HCT116 (cell line): ENCODE results near the gene SLA2. TPM values are rescaled to one million over a fixed set of nuclear protein-coding genes. Genes with fewer than 3 reads are reported as not detected.

Experiments
- ATAC-seq: fragments of 200-7000 bp; cut with Tn5 transposase; 2 replicates; pipeline ENCODE4 v1.9.1; 2020; ENCODE audit warnings: mild to moderate bottlenecking, moderate library complexity
- BruUV-seq: library from RNA; stranded (reverse); fragments of 400-500 nt; replicated peaks from 2 replicates; lab custom pipeline; 2021; lab: Mats Ljungman, UMichigan
- CTCF ChIA-PET: fragments of 300-600 bp; sonication (Branson Sonifier 250); formaldehyde crosslinking; loops from one replicate; lab custom pipeline; 2021; ENCODE audit warnings: antibody characterized with exemption; lab: Charles Lee
- POLR2A ChIA-PET: fragments of 300-600, 350-600 bp; sonication (Branson Sonifier 250); formaldehyde crosslinking; loops from one replicate; lab custom pipeline; 2021; ENCODE audit warnings: antibody characterized with exemption; lab: Charles Lee
- RAD21 ChIA-PET, 2 experiments: fragments of 300-600 bp; sonication (Branson Sonifier 250); formaldehyde crosslinking; loops; one replicate each; lab custom pipeline; 2023; ENCODE audit warnings: low total read pairs in 2 of 2; ENCODE audit not compliant: uncharacterized antibody in 2 of 2, unreplicated experiment in 2 of 2, low non-redundant PET in 1 of 2; lab: Charles Lee
- DNase-seq: peaks from one replicate; pipeline ENCODE4 v3.0.0-alpha.2; 2010; ENCODE audit warnings: low read depth, low spot score
- H2AFZ ChIP-seq: fragments of 200-600 bp; shearing (Covaris generic), sonication (generic); 2 replicates; pipeline ENCODE4 v1.6.1; 2017; ENCODE audit warnings: low read depth, mixed run types, mixed read lengths, antibody characterized with exemption, low read length; ENCODE audit not compliant: poor library complexity, severe bottlenecking
- H3K27ac ChIP-seq: 2 replicates; pipeline ENCODE4 v1.5.1; 2012; ENCODE audit warnings: low read depth, low read length
- H3K27me3 ChIP-seq: fragments of 200-600 bp; sonication (generic); 2 replicates; pipeline ENCODE4 v1.6.1; 2016; ENCODE audit warnings: mixed run types, low read length, mixed read lengths; ENCODE audit not compliant: insufficient read depth
- H3K36me3 ChIP-seq, 2 experiments: fragments of 200-500 bp in 1 of 2; fragments of 200-600 bp in 1 of 2; sonication (Bioruptor generic) in 1 of 2; sonication (generic) in 1 of 2; 2 replicates each; pipeline versions ENCODE4 v1.5.1 to v1.6.1; 2014 to 2016; ENCODE audit warnings: low read length in 2 of 2, inconsistent platforms in 1 of 2, mixed read lengths in 1 of 2, mixed run types in 1 of 2; ENCODE audit not compliant: insufficient read depth in 2 of 2, control insufficient read depth in 1 of 2
- H3K4me1 ChIP-seq, 2 experiments: fragments of 200-600 bp in 1 of 2; sonication (generic) in 1 of 2; 2 replicates each; pipeline versions ENCODE4 v1.5.1 to v1.6.1; 2012 to 2017; ENCODE audit warnings: low read length in 2 of 2, inconsistent platforms in 1 of 2, mild to moderate bottlenecking in 1 of 2, mixed read lengths in 1 of 2, mixed run types in 1 of 2, moderate library complexity in 1 of 2; ENCODE audit not compliant: insufficient read depth in 2 of 2, control insufficient read depth in 1 of 2
- H3K4me2 ChIP-seq: fragments of 200-600 bp; sonication (generic); 2 replicates; pipeline ENCODE4 v1.6.1; 2017; ENCODE audit warnings: mixed run types, low read length, mixed read lengths
- H3K4me3 ChIP-seq, 2 experiments: fragments of 200-600 bp in 1 of 2; sonication (generic) in 1 of 2; replicated peaks in 1 of 2; 2 replicates each; pipeline ENCODE4 v1.5.1; 2011 to 2016; ENCODE audit warnings: low read length in 2 of 2, control low read depth in 1 of 2, low read depth in 1 of 2, mild to moderate bottlenecking in 1 of 2, mixed read lengths in 1 of 2, mixed run types in 1 of 2
- H3K79me2 ChIP-seq: fragments of 200-600 bp; sonication (generic); 2 replicates; pipeline ENCODE4 v1.6.1; 2017; ENCODE audit warnings: mild to moderate bottlenecking, mixed run types, low read length, moderate library complexity, mixed read lengths; ENCODE audit not compliant: insufficient read depth
- H3K9ac ChIP-seq: fragments of 200-600 bp; sonication (generic); 2 replicates; pipeline ENCODE4 v1.6.1; 2016; ENCODE audit warnings: low read length, mixed read lengths
- H3K9me2 ChIP-seq: fragments of 200-600 bp; sonication (generic), shearing (Covaris generic); 2 replicates; pipeline ENCODE4 v1.6.1; 2017; ENCODE audit warnings: mixed run types, mild to moderate bottlenecking, moderate library complexity; ENCODE audit not compliant: insufficient read depth
- H3K9me3 ChIP-seq, 2 experiments: fragments of 200-500 bp in 1 of 2; fragments of 200-600 bp in 1 of 2; sonication (Bioruptor generic) in 1 of 2; sonication (generic) in 1 of 2; 2 replicates each; pipeline ENCODE4 v1.6.1; 2014 to 2017; ENCODE audit warnings: low read length in 2 of 2, mixed read lengths in 2 of 2, inconsistent platforms in 1 of 2, low read depth in 1 of 2, mild to moderate bottlenecking in 1 of 2, mixed run types in 1 of 2, moderate library complexity in 1 of 2; ENCODE audit not compliant: control insufficient read depth in 1 of 2, insufficient read depth in 1 of 2
- H4K20me1 ChIP-seq: fragments of 200-600 bp; sonication (generic), shearing (Covaris generic); 2 replicates; pipeline ENCODE4 v1.6.1; 2017; ENCODE audit warnings: mixed run types, mild to moderate bottlenecking, moderate library complexity; ENCODE audit not compliant: insufficient read depth
- EGR1 ChIP-seq: IDR thresholded peaks from 2 replicates; pipeline ENCODE4 v1.6.1; 2012; ENCODE audit warnings: low read depth
- ELF1 ChIP-seq: IDR thresholded peaks from 2 replicates; pipeline ENCODE4 v1.6.1; 2012; ENCODE audit warnings: low read depth, borderline replicate concordance
- FOSL1 ChIP-seq: IDR thresholded peaks from 2 replicates; pipeline ENCODE4 v1.6.1; 2012; ENCODE audit warnings: low read depth
- SIN3A ChIP-seq: IDR thresholded peaks from 2 replicates; pipeline ENCODE4 v1.6.1; 2012; ENCODE audit warnings: low read depth
- SP1 ChIP-seq: IDR thresholded peaks from 2 replicates; pipeline ENCODE4 v1.6.1; 2012; ENCODE audit warnings: low read depth
- SRF ChIP-seq: IDR thresholded peaks from 2 replicates; pipeline ENCODE4 v1.6.1; 2012; ENCODE audit warnings: low read depth
- YY1 ChIP-seq: IDR thresholded peaks from 2 replicates; pipeline ENCODE4 v1.6.1; 2011; ENCODE audit warnings: low read length, low read depth, moderate library complexity, mild to moderate bottlenecking; ENCODE audit not compliant: insufficient replicate concordance; ENCODE audit errors: extremely low read depth
- intact Hi-C: fragments of 100-400 bp; cut with micrococcal nuclease; formaldehyde crosslinking; loops from 2 replicates; pipeline ENCODE4 v1.10.0; 2022
- total RNA-seq: library from RNA; stranded (reverse); gene quantifications from one replicate; pipeline ENCODE4 v1.2.1, GENCODE V29; 2021; ENCODE audit not compliant: unreplicated experiment
- TF ChIP-seq, protein P1 (sequence below): IDR thresholded peaks from 2 replicates; pipeline ENCODE4 v1.6.1; 2011; ENCODE audit warnings: mild to moderate bottlenecking, low read length, moderate library complexity; ENCODE audit not compliant: insufficient replicate concordance; ENCODE audit errors: extremely low read depth
- TF ChIP-seq, protein P2 (sequence below): IDR thresholded peaks from 2 replicates; pipeline ENCODE4 v1.6.1; 2012; ENCODE audit warnings: low read depth

Gene SLA2
- total RNA-seq, 1 experiment from 2014 or later, result 0.12 TPM

DNA sequence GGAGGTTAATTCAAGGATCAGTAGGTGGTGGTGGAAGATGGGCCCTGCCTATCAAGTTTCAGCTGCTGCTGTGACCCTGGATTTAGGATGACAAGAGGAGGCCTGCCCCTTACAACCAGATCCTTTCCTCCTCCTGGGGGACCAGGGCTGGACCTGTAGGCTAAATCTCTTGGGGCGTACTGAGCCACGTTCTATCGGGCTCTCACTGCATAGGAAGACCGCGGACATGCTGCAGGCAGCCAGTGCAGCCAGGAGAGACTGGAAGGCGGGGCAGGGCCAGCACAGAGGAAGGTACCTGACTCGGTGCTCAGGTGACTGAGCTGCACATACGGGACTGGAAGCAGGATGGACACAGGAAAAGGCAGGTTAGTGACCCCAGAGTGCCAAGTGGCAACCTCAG, 8.5 kb upstream of the SLA2 start:
- H3K4me1 ChIP-seq, result no peaks in the 10 kb centered on the region
- H4K20me1 ChIP-seq, result no peaks in the 10 kb centered on the region
- RAD21 ChIA-PET, result no interaction called here
- no peak overlapping the region for H3K9ac ChIP-seq
- H3K9me2 ChIP-seq, result no peaks in the 10 kb centered on the region
- intact Hi-C loops, result no loop called here
- no peaks in the 10 kb centered on the region for H3K27me3 ChIP-seq
- TF ChIP-seq FOSL1 (no peak), YY1 (no peak), ELF1 (no peak), SP1 (no peak), SRF (no peak), SIN3A (no peak), EGR1 (no peak)
- TF ChIP-seq, protein P1, sequence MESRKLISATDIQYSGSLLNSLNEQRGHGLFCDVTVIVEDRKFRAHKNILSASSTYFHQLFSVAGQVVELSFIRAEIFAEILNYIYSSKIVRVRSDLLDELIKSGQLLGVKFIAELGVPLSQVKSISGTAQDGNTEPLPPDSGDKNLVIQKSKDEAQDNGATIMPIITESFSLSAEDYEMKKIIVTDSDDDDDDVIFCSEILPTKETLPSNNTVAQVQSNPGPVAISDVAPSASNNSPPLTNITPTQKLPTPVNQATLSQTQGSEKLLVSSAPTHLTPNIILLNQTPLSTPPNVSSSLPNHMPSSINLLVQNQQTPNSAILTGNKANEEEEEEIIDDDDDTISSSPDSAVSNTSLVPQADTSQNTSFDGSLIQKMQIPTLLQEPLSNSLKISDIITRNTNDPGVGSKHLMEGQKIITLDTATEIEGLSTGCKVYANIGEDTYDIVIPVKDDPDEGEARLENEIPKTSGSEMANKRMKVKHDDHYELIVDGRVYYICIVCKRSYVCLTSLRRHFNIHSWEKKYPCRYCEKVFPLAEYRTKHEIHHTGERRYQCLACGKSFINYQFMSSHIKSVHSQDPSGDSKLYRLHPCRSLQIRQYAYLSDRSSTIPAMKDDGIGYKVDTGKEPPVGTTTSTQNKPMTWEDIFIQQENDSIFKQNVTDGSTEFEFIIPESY, result no peak
- TF ChIP-seq, protein P2, sequence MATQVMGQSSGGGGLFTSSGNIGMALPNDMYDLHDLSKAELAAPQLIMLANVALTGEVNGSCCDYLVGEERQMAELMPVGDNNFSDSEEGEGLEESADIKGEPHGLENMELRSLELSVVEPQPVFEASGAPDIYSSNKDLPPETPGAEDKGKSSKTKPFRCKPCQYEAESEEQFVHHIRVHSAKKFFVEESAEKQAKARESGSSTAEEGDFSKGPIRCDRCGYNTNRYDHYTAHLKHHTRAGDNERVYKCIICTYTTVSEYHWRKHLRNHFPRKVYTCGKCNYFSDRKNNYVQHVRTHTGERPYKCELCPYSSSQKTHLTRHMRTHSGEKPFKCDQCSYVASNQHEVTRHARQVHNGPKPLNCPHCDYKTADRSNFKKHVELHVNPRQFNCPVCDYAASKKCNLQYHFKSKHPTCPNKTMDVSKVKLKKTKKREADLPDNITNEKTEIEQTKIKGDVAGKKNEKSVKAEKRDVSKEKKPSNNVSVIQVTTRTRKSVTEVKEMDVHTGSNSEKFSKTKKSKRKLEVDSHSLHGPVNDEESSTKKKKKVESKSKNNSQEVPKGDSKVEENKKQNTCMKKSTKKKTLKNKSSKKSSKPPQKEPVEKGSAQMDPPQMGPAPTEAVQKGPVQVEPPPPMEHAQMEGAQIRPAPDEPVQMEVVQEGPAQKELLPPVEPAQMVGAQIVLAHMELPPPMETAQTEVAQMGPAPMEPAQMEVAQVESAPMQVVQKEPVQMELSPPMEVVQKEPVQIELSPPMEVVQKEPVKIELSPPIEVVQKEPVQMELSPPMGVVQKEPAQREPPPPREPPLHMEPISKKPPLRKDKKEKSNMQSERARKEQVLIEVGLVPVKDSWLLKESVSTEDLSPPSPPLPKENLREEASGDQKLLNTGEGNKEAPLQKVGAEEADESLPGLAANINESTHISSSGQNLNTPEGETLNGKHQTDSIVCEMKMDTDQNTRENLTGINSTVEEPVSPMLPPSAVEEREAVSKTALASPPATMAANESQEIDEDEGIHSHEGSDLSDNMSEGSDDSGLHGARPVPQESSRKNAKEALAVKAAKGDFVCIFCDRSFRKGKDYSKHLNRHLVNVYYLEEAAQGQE, result no peak
- TF ChIP-seq, all 23 proteins: peak for 0
- H3K9me3 ChIP-seq, result no peaks in the 10 kb centered on the region
- ChIA-PET POLR2A (no interaction called here), CTCF (no interaction called here)
- DNase-seq, result no peak
- no peak overlapping the region for H2AFZ ChIP-seq
- BruUV-seq, result no TSS peak
- no peak overlapping the region for H3K27ac ChIP-seq
- no peak for ATAC-seq
- no peaks in the 10 kb centered on the region; a peak in 2 of 4 replicates for H3K36me3 ChIP-seq
- H3K4me3 ChIP-seq, result no peak overlapping the region
- no peaks in the 10 kb centered on the region for H3K79me2 ChIP-seq
- no peak overlapping the region for H3K4me2 ChIP-seq
